ENCODE results near the gene SLC24A3.

SLC24A3 gene

GRCh38 chr20:19543101-19543500, 330.7 kb downstream of the SLC24A3 start:
- no peak for DNase-seq (ENCODE audit: low read depth in 3 of 3)

GRCh38 chr20:19544684-19545083, 332.2 kb downstream of the SLC24A3 start:
- no peak for DNase-seq (ENCODE audit: low read depth in 3 of 3)

DNA sequence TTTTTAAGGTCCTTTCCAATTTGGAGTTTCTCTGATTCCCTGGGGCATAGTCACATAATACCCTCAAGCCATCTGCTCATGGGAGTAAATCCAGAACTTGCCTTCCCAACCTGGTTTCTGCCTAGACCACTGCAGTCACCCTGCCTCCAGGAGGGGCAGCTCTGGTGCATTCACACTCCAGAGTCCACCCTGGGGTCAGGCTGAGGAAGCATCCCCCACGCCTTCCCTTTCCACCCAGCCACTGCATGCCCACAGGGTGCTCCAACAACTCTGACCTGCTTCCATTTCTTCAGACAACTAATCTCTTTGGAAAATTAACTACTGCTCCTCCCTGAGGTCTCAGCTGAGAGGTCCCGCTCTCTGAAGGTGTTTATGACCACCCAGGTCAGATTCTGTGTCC, 334.2 kb downstream of the SLC24A3 start:
- no peak for DNase-seq (ENCODE audit: low read depth in 3 of 3)

DNA sequence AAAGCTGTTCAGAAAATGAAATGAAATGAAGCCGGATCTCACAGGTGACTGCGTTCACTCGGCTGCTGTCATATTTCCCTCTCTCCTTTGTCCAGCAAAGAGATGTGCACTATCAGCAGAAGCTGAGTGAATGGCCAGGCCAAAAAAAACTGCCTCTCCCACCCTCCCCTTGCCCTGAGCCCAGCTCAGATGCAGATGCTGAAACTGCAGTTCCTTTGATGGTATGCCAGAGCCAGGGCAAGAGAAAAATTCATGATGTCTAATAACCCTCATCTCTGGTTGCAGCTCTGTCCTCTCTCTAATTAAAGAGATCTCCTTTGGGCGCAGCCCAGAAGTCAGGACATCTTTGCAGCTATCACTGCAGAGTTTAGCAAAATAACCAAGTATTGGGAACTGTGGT, 335.1 kb downstream of the SLC24A3 start:
- no peak for DNase-seq (ENCODE audit: low read depth in 3 of 3)

- DNase-seq (ENCODE audit: low read depth in 3 of 3) = no peak
Measured at GRCh38 chr20:19549896-19550295, 337.5 kb downstream of the SLC24A3 start.

- no peak for DNase-seq (ENCODE audit: low read depth in 3 of 3)
Measured at GRCh38 chr20:19552221-19553180, 340.1 kb downstream of the SLC24A3 start.

DNA sequence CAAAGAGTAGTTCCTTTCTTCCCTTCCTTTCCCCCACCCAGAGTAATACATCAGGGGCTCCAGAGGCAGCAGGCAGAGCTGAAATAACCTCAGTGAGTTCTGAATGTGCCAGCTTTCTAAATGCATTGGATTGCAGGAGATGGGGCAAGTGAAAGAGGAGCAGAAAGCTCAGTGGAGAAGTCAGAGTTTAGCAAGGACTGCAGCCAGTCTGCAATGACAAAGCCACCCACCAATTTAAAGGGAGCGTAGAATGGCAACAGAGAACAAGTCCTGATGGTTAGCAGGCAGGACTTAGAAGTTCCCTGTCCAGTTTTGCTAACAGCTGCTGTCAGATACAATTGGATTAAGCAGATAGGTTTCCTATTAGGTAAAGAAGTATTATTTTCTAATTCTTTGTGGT, 342.2 kb downstream of the SLC24A3 start:
- DNase-seq (ENCODE audit: low read depth in 3 of 3) = no peak

DNA sequence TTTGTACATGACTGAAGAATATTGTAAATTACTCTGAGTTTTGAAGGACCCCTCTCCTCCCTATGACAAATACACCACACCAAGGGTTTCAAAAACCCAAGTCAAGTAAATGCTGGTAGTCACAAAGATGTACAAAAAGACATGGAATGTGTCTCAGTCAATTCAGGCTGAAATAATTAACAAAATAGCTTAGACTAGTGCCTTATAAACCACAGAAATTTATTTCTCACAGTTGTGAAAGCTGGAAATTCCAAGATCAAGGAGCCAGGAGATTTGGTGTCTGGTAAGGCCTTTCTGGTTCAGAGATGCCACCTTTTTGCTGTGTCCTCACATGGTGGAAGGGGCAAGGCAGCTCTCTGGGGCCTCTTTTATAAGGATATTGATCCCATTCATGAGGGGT, 343.3 kb downstream of the SLC24A3 start:
- DNase-seq (ENCODE audit: low read depth in 3 of 3) = no peak

- no peak for DNase-seq (ENCODE audit: low read depth in 3 of 3)
Measured at GRCh38 chr20:19557291-19557690, 344.8 kb downstream of the SLC24A3 start.

- DNase-seq (ENCODE audit: low read depth in 3 of 3) = no peak
Measured at GRCh38 chr20:19560881-19561480, 348.5 kb downstream of the SLC24A3 start.

GRCh38 chr20:19562426-19562825, 350.0 kb downstream of the SLC24A3 start:
- DNase-seq (ENCODE audit: low read depth in 3 of 3) = no peak

DNA sequence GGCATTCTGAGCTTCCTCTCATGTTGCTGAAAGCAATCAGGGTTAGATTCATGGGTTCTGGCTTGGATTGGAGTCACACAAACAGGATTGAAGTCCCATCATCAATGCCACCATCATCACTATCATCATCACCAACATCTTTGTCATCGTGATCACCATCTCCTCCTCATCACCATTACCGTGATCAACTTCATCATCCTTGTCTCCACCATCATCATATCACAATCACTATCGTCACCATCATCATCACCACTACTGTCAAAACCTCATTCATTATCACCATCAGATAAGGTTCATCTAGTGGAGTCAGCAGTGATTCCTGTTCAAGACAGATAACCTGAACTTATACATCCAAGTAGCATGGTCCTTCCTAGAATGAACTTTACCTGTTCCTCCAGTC, 351.8 kb downstream of the SLC24A3 start:
- no peak for DNase-seq (ENCODE audit: low read depth in 3 of 3)

- no peak for DNase-seq (ENCODE audit: low read depth in 3 of 3)
Measured at GRCh38 chr20:19565736-19566135, 353.3 kb downstream of the SLC24A3 start.

DNA sequence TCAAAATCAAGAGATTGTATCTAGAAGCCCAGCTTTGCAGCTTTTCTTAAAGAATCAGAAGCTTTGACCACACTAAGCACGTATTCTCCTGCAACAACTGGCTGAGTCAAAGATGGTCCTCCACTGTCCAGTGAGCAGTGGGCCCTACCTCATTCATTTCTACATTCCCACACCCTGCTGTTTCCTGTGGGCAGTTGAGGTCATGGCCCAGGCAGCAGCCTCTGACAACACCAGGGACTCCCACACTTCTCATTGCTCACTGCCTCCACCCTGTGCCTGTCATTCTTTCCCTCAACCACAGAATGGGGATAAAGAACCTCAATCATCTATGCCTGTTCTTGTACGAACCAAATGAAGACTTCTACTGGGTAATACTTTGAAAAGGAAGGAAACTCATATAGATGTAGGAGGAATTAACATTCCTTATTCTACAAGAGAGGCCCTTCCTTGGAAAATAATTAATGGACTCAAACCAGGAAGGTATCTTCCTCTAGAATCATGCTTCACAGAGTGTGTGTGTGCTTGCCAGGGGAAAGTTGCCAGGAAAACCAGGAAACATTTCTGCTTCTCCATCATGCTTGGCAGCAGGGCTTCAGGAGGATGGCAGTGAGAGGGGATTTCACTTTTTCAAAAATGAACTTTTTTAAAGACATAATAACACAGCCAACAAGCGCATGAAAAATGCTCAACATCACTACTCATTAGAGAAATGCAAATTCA, 353.9 kb downstream of the SLC24A3 start:
- DNase-seq (ENCODE audit: low read depth in 3 of 3) = no peak

DNA sequence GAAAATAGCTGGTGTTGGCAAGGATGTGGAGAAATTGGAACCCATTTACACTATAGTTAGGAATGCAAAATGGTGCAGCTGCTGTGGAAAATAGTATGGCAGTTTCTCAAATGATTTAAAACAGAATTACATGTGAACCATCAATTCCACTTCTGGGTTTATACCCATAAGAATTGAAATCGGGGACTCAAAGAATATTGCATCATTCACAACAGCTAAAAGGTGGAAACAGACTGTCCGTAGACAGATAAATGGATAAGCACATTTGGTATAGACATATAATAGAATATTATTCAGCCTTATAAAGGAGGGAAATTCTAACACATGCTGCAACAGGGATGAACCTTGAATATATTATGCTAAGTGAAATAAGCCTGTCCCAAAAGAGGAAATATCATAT, 355.7 kb downstream of the SLC24A3 start:
- DNase-seq (ENCODE audit: low read depth in 3 of 3) = no peak

GRCh38 chr20:19571996-19572395, 359.6 kb downstream of the SLC24A3 start:
- DNase-seq (ENCODE audit: low read depth in 3 of 3) = no peak

- DNase-seq (ENCODE audit: low read depth in 3 of 3) = no peak
Measured at GRCh38 chr20:19577692-19578091, 365.2 kb downstream of the SLC24A3 start.

- no peak for DNase-seq (ENCODE audit: low read depth in 3 of 3)
Measured at GRCh38 chr20:19582782-19583181, 370.3 kb downstream of the SLC24A3 start.

DNA sequence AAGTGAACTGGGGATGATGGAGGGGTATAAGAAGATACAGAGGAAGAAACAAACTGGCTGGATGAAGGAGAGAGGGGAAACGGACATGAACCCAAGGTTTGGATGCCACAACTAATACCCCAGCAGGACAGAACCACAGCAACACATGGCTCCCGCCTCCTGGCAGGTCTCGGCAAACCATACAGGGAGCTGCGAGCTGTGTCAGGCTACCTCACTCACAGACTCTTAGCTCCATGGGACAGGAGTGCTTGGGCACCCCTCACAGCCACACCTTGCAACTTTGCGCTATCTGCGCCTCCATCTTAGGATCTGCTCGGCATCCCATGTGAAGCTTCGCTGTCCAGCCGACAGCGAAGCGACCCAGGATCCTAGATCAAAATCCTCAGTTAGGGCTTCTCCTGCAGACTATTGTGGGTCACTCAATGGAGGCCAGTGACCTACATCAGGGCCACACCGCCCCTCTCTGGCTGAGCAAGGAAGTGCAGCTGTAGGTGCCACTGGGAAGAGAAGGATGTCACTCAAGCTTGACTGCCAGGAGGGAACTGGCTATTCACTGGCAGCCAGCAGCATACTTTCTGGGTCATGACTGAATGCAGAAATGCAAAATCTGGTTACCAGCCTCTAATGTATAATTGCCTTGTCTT, 371.2 kb downstream of the SLC24A3 start:
- peak in 1 of 3 experiments; percentile 1 for DNase-seq (ENCODE audit: low read depth in 3 of 3)

DNA sequence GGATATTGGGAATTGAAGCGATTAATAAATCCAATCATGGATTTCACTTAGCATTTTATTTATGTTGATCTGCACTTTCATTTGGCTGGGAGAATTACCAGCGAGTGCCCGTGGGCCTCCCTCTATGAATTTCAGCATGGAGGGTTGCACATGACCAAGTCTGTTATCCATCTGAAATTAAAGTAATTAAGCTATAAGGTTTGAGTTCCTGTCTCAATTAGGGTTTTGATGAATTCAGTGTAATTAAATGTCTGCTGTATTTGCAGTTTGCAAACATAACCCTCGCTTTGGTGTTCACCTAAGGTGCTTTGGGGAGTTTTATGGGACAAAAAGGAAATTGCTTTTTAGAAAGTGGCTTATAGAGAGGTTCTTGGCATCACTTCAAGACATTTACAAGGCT, 375.8 kb downstream of the SLC24A3 start:
- DNase-seq (ENCODE audit: low read depth in 3 of 3) = no peak

DNA sequence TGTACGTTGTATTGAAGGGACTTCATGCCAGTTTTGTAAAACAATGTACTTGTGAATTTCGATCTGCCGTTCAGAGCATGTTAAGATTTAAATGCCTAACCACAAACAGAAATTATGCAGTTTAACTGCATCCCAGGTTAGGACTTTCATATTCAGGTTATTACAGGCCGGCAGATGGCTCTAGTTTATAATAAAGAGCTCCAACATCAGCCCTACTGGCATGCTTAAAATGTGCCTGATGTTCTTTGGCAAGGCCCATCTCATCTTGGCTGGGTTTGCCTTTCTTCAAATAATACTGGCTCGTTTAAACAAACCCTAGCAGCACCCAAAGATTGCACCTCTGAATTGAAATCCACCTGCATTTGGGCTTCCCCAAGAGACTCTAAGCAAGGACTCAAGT, 376.3 kb downstream of the SLC24A3 start:
- DNase-seq (ENCODE audit: low read depth in 3 of 3) = no peak

DNA sequence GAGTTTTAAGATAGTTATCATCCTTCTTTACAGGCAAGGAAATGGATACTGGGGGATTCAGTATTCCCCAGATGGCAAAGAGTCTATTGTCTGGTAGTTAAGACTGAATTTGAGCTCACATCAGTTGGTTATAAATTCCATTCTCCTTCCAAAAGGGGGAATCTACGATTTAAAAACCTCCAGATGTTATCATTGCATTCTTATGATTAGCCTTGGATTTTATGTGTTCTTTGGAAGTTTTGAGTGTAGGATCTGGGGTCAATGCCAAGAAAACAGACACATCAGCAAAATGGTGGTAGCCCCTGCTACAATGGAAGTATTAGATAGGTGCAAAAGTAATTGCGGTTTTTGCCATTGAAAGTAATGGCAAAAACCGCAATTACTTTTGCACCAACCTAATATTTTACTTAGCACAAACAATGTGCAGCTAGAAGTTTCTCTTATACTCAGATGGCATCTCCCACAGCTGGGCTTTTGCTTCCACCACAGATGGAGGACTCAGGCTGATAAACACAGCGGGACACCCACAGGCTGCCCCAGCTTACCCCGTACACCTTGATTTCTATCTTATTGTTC, 377.4 kb downstream of the SLC24A3 start:
- DNase-seq (ENCODE audit: low read depth in 3 of 3) = no peak
